HT1080 (cell line): ENCODE data around the gene ST14. TPM values are rescaled to one million over a fixed set of nuclear protein-coding genes. Genes with fewer than 3 reads are reported as not detected.
A peak's percentile ranks its signal among the peaks of the same experiment; 100 is the strongest.

ENCODE experiments used
- DNase-seq: peaks from one replicate; pipeline ENCODE4 v3.0.0-alpha.2; 2015; ENCODE audit warnings: low read depth
- total RNA-seq: library from RNA; depleted of rRNA; stranded (reverse); fragments of >200 nt; shearing (Covaris generic); gene quantifications from 2 replicates; pipeline ENCODE4 v1.2.3, GENCODE V29; 2014

The ST14 gene
- total RNA-seq, 1 experiment from 2014 or later, result 0.31 TPM

GRCh38 chr11:130206141-130206540 is 46.6 kb downstream of the ST14 start:
- no peak for DNase-seq

GRCh38 chr11:130208241-130209127 is 48.9 kb downstream of the ST14 start:
- no peak for DNase-seq

DNA sequence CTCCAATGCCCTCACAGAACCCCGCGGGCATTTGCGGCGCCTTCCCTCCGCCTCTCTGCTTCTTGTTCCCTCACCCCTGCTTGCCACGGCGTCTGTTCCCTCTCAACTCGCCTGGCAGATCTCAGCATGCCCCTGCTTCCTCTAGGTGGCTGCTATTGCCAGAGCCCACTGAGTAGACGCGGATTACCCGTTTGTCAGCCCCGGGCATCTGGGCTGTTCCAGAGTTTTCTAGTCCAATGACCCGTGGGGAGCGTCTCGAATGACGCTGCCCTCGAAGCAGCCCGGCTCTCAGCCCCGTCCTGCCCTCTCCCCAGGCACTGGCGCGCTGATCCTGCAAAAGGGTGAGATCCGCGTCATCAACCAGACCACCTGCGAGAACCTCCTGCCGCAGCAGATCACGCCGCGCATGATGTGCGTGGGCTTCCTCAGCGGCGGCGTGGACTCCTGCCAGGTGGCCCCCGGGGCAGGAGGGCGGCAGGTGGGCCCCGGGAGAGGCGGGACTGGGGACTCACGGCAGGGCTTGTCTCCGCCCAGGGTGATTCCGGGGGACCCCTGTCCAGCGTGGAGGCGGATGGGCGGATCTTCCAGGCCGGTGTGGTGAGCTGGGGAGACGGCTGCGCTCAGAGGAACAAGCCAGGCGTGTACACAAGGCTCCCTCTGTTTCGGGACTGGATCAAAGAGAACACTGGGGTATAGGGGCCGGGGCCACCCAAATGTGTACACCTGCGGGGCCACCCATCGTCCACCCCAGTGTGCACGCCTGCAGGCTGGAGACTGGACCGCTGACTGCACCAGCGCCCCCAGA is 49.7 kb downstream of the ST14 start:
- no peak for DNase-seq

DNA sequence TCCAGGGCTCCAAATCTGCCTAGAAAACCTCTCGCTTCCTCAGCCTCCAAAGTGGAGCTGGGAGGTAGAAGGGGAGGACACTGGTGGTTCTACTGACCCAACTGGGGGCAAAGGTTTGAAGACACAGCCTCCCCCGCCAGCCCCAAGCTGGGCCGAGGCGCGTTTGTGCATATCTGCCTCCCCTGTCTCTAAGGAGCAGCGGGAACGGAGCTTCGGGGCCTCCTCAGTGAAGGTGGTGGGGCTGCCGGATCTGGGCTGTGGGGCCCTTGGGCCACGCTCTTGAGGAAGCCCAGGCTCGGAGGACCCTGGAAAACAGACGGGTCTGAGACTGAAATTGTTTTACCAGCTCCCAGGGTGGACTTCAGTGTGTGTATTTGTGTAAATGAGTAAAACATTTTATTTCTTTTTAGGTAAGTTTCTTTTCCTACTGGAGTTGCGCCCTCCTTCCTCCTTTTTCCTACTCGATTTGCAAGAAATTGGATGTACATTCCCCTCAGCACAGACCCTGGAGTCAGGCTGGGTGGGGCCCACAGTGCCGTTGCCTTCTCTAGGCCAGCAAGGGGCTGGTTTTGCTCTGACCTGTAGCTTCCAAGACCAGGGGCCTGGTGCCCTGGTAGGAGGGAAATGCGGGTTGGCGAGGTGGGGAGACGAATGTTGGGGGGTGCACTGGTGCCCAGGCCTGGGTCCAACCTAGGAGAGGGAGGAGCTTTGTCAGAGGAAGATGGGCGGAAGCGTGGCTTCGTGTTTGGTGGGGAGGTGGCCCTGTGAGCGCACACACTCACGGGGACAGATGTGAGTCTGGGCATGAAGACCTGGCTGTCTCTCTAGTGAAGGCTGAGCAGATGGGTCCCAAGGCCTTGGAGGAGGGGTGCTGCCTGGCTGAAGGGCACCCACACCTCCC is 50.6 kb downstream of the ST14 start:
- DNase-seq, result no peak

DNA sequence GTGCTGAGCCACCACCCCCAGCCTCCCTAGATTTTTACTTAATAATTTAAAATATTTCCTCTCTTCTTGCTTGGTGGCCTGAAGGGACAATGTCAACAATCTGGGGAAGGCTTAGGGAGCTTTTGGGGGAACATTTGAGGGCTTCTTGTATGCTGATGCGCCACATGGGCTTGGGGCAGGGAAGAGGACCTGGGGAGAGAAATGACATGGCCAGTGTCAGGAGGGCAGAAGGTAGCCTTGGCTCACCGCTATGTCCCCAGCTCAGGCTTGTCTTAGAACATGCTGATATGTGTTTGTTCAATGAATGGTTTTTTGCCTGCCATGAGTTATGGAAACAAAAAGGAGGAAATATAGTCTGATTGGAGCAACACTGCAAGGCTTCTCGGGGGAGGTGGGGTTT is 51.6 kb downstream of the ST14 start:
- no peak for DNase-seq

DNA sequence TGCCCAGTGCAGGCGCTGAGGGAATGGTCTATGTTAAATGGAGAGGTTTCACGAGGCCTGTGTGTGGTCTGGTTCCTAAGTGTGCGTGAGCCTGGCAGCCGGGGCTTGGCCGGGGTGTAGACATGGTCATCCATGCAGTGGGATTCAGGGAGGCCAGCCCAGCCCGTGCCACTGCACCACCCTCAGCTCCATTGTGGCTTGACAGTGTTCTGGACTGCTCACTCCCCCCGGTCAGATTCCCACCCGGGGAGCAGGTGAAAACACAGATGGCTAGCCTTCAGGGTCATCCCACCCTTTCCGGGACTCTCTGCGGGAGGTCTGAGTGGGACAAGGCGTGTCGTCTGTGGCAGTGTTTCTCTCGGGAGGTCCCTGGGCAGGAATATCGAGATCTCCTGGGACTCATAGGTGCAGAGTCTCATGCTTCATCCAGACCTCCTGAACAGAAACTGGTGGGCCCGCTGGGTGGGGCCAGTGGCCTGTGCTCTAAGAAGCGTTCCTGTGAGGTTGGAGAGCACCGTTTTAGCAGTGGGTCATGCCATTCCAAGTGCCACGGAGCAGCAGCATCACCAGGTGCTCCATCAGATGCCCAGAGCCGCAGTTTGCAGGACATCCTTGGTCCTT is 52.3 kb downstream of the ST14 start:
- DNase-seq, result no peak

- no peak for DNase-seq
Measured at GRCh38 chr11:130212431-130212961, 52.9 kb downstream of the ST14 start.

DNA sequence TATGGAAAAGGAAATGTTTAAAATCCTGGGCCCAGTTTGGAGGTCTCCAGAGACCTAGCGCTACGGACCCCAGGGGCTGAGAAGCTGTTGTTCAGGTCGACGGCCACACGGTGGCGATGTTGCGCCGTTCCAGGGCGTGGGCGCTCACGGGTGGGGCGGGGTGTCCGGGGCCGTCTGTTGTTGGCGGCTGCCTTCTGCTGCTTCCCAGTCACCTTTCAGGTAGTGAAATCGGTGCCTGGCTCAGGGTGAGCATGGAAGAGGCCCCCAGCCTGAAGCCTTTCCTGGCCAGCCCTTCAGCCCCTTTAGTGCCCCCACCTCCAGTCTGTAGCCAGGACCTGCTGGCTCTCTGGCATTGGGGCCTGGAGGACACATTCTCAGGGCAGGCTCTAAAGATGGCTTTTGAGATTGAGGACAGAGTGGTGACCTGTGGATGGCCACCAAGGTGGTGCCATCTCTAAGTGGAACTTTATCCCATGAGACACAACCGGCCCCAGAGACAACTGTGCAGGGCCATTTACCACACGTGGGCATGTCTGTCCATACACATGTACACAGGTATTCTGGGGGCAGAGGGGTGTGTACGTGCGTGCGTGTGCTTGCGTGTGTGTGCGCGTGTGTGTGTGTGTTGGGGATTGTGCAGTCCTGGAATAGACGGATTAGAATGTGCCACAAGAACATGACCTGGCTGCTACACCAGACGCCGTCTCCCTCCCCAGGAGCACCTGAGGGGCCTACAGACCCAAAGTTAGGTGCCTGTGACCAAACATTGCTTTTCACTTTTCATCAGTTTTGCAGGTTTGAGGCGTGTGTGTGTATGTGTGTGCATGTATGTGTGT is 53.8 kb downstream of the ST14 start:
- peak; percentile 21 for DNase-seq

DNA sequence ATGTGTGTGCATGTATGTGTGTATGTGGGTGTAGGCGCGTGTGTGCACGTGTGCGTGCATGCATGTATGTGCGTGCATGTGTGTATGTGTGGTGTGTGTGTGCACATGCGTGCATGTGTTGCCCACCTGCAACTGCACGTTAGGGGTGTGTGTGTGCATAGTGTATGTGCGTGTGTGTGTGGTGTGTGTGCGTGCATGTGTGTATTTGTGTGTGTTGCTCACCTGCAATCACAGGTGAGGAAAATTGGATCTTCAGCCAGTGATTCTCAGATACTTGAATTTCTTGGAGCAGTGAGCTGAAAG is 54.3 kb downstream of the ST14 start:
- DNase-seq, result no peak

DNA sequence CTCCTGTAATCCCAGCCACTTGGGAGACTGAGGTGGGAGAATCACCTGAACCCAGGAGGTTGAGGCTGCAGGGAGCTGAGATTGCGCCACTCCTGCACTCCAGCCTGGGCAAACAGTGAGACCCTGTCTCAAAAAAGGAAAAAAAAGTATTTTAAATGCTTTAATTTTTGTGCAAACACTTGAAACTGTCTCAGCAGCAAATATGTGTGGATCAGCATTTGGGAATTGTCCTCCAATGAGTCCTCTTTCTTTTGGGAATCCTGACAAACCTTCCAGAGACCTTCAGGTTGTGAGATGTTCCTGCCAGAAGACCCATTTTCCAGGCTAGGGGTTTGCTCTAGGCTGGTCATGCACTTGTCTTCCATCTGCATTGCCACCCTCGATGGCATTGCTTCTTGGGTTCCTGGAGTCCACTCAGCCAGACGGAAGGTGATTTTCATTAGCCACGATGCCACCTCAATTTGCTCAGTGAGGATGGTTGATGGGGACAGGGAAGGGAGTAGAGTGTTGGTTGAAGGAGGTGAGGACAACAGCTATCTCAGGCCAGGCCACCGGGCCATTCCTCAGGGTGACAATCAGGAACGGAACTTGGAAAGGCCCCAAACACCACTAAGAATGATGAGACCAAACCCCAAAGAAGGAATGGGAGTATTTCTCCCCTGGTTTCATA is 55.4 kb downstream of the ST14 start:
- no peak for DNase-seq

DNA sequence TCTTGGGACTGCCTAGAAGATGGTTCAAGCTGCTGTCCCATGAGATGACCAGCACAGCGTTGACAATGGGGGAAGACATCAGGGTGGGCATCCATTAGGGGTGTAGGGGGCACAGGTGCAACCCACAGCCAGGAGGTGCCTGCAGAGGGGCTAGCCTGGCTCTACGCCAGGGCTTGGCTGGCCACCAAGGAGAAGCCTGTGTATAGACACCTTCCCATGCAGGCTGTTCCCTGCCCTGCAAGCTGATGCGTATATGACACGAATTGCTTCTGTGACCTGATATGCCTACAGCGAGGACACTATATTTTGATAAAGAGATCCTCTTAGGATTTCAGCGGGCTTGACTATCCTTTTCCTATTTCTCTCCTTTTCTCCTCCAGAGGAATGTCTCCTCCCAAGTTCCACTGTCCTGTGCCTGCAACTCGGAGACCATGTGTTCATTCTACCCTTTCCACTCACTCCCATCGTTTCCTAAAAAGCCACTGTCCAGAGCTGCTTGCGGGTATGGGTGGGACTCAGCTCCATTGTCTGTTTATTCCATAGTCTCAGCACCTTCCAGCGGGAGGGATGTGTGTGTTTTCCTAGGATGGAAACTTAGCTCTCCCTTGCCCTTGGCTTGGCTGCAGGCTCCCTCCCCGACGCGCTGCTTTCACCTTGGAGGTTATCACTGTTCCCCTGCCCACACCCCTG is 56.1 kb downstream of the ST14 start:
- DNase-seq, result no peak

GRCh38 chr11:130216221-130216550 is 56.6 kb downstream of the ST14 start:
- DNase-seq, result no peak

GRCh38 chr11:130216591-130217132 is 57.1 kb downstream of the ST14 start:
- DNase-seq, result no peak

DNA sequence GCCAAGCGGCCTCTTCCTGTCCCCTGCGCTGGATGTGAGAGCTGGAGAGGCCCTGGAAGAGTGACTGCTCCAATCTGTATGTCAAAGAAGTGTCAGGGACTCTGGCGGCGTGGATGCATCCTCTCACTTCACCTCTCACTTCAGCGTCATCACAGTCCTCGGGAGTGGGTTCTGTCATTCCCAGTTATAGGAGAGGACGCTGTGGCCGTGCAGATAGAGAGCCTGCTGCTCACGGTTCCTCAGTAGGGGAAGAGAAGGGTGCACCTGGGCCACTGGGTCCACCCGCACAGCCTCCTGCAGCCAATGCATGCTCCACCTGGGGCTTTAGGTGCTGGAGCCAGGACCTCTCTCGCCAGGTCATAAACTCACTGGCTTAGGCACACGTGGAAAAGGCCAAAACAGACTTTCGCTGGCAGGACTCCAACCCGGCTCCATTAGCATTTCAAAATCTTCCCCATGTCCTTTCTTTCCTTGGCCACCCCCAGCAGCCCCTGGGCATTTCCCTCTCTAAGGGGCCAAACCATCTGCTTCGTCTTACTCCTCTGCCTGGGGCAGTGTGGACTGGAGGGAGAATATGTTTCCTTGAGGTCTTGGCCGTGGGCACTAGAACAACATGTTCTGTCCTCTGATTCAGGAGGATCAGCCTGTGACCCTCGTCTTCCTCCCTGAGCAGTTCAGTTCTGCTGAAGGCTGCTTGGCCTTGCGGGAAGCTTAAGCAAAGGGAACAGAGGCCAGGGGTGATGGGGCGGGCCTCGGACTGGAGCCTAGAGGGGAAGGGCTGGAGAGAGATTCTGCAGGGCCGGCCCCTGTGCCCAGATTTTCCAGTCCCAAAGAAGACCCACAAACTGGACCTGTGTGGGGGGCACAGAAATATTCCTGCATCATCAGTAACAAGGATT is 57.8 kb downstream of the ST14 start:
- no peak for DNase-seq

GRCh38 chr11:130218501-130219070 is 59.0 kb downstream of the ST14 start:
- no peak for DNase-seq

DNA sequence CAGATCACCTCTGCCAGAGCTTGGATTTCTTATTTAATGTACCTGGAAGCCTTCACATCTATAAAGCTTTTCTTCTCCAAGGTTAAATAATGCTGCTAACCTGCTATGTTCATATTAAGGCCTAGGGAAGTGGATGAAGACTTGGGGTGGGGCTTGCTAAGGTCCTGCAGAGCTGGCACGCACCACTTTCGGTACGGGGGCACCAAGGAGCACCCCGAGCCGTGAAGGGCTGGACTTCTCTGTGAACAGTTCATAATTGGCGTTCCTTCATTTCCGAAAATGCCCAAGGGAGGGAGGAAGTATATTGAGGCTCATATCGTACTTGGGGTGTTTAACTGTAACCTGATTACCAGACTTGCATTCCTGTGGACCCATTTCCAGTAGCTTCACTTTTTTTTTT is 59.6 kb downstream of the ST14 start:
- DNase-seq, result no peak

- DNase-seq, result no peak
Measured at GRCh38 chr11:130220311-130221035, 60.9 kb downstream of the ST14 start.
